GM19239 (cell line): ENCODE results near the gene ITPRID2.

Experiments
- DNase-seq: peaks from one replicate; pipeline ENCODE4 v3.0.0; 2011; ENCODE audit warnings: low spot score; ENCODE audit not compliant: insufficient read length
- FAIRE-seq: peaks from 2 replicates; lab custom pipeline; 2011; peaks lifted over from hg19 to GRCh38; lab: Jason Lieb, UNC

Gene ITPRID2

GRCh38 chr2:181891258-181891965 lies at the start of gene ITPRID2:
TSS of gene ITPRID2 (plus strand) at chr2:181891730. CDS start at chr2:181892067, 337 bp downstream.
- DNase-seq (peak; percentile 87), FAIRE-seq (no peak)

- FAIRE-seq (no peak), DNase-seq (no peak)
These were observed 46.8 kb upstream of the ITPRID2 start for GRCh38 chr2:181844551-181845290.

GRCh38 chr2:181846399-181847197 lies 44.9 kb upstream of the ITPRID2 start:
- FAIRE-seq (peak; percentile 35), DNase-seq (no peak)

- FAIRE-seq (no peak), DNase-seq (no peak)
These were observed 44.4 kb upstream of the ITPRID2 start for GRCh38 chr2:181847198-181847556.

GRCh38 chr2:181847702-181848101 lies 43.8 kb upstream of the ITPRID2 start:
- FAIRE-seq = no peak

GRCh38 chr2:181848261-181848886 lies 43.2 kb upstream of the ITPRID2 start:
- DNase-seq (no peak), FAIRE-seq (no peak)

More at GRCh38 chr2:181847702-181848101, 43.8 kb upstream of the ITPRID2 start:
- no peak for DNase-seq

GRCh38 chr2:181849601-181850000 lies 41.9 kb upstream of the ITPRID2 start:
- DNase-seq (no peak), FAIRE-seq (no peak)

- no peak for DNase-seq
- FAIRE-seq = peak; percentile 64
These were observed 40.5 kb upstream of the ITPRID2 start for GRCh38 chr2:181850936-181851560.

GRCh38 chr2:181851726-181852125 lies 39.8 kb upstream of the ITPRID2 start:
- DNase-seq (no peak), FAIRE-seq (no peak)

GRCh38 chr2:181853696-181854095 lies 37.8 kb upstream of the ITPRID2 start:
- FAIRE-seq = no peak
- no peak for DNase-seq

GRCh38 chr2:181857483-181857882 lies 34.0 kb upstream of the ITPRID2 start:
- DNase-seq = no peak
- no peak for FAIRE-seq

- no peak for DNase-seq
- no peak for FAIRE-seq
These were observed 32.9 kb upstream of the ITPRID2 start for GRCh38 chr2:181858600-181858999.

- no peak for DNase-seq
- FAIRE-seq = no peak
These were observed 32.4 kb upstream of the ITPRID2 start for GRCh38 chr2:181859123-181859522.

- FAIRE-seq = no peak
- no peak for DNase-seq
These were observed 31.7 kb upstream of the ITPRID2 start for GRCh38 chr2:181859803-181860202.

GRCh38 chr2:181861379-181861778 lies 30.2 kb upstream of the ITPRID2 start:
- FAIRE-seq (no peak), DNase-seq (no peak)

GRCh38 chr2:181862583-181863281 lies 28.8 kb upstream of the ITPRID2 start:
- FAIRE-seq (no peak), DNase-seq (no peak)

- no peak for DNase-seq
- FAIRE-seq = no peak
These were observed 19.4 kb upstream of the ITPRID2 start for GRCh38 chr2:181872178-181872577.

GRCh38 chr2:181876614-181877063 lies 14.9 kb upstream of the ITPRID2 start:
- DNase-seq = no peak
- FAIRE-seq = peak; percentile 62

GRCh38 chr2:181877181-181877664 lies 14.3 kb upstream of the ITPRID2 start:
- DNase-seq = no peak
- no peak for FAIRE-seq
